Measurements from ENCODE around the gene NYNRIN. TPM values are rescaled to one million over a fixed set of nuclear protein-coding genes. Genes with fewer than 3 reads are reported as not detected.

Gene NYNRIN
- total RNA-seq, 2 donors from 2014 or later: 11.7 to 13.2 TPM

GRCh38 chr14:24463017-24463883, 64.4 kb downstream of the NYNRIN start:
- ATAC-seq: peak; percentile 48
- intact Hi-C loops (cut with DNase I, micrococcal nuclease): no loop called here
- DNase-seq: no peak

DNA sequence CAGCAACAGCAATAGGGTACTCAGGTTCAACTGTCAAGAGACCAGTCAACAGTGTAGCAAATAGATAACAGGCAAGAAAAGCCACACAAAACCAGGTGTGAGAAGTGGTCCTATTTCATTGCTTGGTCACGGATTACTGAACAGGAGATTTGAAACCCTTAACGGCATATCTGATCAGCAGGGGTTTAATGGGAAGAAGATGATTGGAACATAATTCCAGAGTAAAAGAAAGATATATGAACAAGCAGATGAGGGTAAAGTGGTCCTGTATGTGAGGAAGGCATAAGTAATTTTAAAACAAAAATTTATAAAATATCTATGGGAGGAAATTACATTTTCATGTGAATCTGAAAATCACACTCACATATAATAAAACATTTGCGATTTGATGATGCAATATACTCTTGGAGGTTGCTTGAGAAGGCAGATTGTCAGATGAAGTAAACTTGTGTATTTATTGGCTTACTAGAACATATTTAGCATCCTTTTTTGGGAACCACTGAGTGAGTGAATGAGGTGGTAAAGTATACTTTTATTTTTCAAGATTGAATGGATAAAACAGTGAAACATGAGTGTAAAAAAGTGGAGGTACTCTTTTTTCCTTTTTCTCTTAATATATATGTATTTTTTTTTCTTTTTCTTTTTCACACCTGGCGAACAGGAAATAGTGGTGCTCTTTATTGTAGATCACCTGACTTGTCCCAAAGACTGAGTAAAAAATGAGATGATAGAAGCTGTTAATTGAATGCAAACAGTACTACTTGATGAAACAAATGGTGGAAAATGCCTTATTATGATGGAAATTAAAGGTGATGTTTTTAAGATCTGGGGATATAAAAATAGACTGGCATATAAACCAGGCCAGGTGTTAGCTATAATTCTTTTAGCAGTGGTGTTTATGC, 65.3 kb downstream of the NYNRIN start:
- intact Hi-C loops (cut with DNase I, micrococcal nuclease): no loop called here
- no peak for DNase-seq
- no peak for ATAC-seq

- DNase-seq: no peak
- intact Hi-C loops (cut with DNase I, micrococcal nuclease): no loop called here
- no peak for ATAC-seq
Measured at GRCh38 chr14:24465368-24465767, 66.6 kb downstream of the NYNRIN start.

DNA sequence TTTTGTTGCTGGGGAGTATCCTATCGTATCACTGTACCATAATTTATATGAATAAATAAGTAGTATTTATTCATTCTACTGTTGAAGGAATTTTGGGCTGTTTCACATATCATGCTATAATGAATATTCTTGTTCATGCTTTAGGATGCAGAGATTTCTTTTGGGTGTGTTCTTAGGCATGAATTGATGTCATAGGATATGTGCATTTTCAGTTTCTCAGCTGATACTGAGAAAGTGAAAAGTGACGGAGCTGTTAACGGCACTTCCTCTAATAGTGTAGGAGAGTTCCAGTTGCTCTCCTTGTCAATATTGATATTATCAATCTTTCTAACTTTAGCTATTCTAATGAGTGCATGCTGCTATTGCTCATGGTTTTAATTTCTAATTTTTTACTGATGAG, 67.0 kb downstream of the NYNRIN start:
- no peak for DNase-seq
- intact Hi-C loops (cut with DNase I, micrococcal nuclease): no loop called here
- no peak for ATAC-seq

Other genes starting within 250 kb of the NYNRIN start
- 100 to 1,000 TPM in 1 of 2 donors, 10 to 100 TPM in 1; 53.7 to 105 TPM for gene IRF9, start 237.7 kb upstream of the NYNRIN start, total RNA-seq
- gene REC8, start 226.9 kb upstream of the NYNRIN start, total RNA-seq: 10 to 100 TPM in 1 of 2 donors, 1 to 10 TPM in 1; 6.9 to 21.0 TPM
- 10 to 100 TPM; 17.3 to 26.3 TPM for gene IPO4, start 210.2 kb upstream of the NYNRIN start, total RNA-seq
- gene TM9SF1, start 203.6 kb upstream of the NYNRIN start, total RNA-seq: 10 to 100 TPM; 49.2 to 52.7 TPM
- under 1 TPM in 1 of 2 donors, not detected in 1; 0.47 TPM for gene TSSK4, start 193.3 kb upstream of the NYNRIN start, total RNA-seq
- gene CHMP4A, start 185.5 kb upstream of the NYNRIN start, total RNA-seq: 10 to 100 TPM; 43.5 to 48.0 TPM
- 10 to 100 TPM; 11.8 to 13.8 TPM for gene MDP1, start 182.9 kb upstream of the NYNRIN start, total RNA-seq
- gene NEDD8, start 166.6 kb upstream of the NYNRIN start, total RNA-seq: 100 to 1,000 TPM; 110 to 135 TPM
- gene GMPR2, start 166.1 kb upstream of the NYNRIN start, total RNA-seq: 10 to 100 TPM; 62.4 to 64.8 TPM
- gene TINF2, start 156.4 kb upstream of the NYNRIN start, total RNA-seq: 10 to 100 TPM; 56.6 to 64.0 TPM
- gene TGM1, start 135.8 kb upstream of the NYNRIN start, total RNA-seq: 1 to 10 TPM; 2.3 to 2.9 TPM
- gene RABGGTA, start 127.4 kb upstream of the NYNRIN start, total RNA-seq: 10 to 100 TPM; 35.0 to 41.8 TPM
- gene DHRS1, start 99.2 kb upstream of the NYNRIN start, total RNA-seq: 10 to 100 TPM; 64.2 to 76.6 TPM
- 10 to 100 TPM; 24.4 to 26.0 TPM for gene NOP9, start 99.2 kb upstream of the NYNRIN start, total RNA-seq
- 10 to 100 TPM; 10.7 to 16.6 TPM for gene CIDEB, start 91.0 kb upstream of the NYNRIN start, total RNA-seq
- gene LTB4R2, start 88.9 kb upstream of the NYNRIN start, total RNA-seq: 1 to 10 TPM; 2.9 to 4.2 TPM
- gene LTB4R, start 87.5 kb upstream of the NYNRIN start, total RNA-seq: 1 to 10 TPM; 2.9 to 4.3 TPM
- gene ADCY4, start 63.9 kb upstream of the NYNRIN start, total RNA-seq: 10 to 100 TPM; 10.1 to 16.4 TPM
- 10 to 100 TPM; 56.6 to 67.9 TPM for gene RIPK3, start 59.0 kb upstream of the NYNRIN start, total RNA-seq
- 10 to 100 TPM; 12.8 to 17.4 TPM for gene NFATC4, start 30.8 kb upstream of the NYNRIN start, total RNA-seq
- 1 to 10 TPM; 2.0 to 2.5 TPM for gene CBLN3, start 30.7 kb downstream of the NYNRIN start, total RNA-seq
- gene KHNYN, start 31.0 kb downstream of the NYNRIN start, total RNA-seq: 10 to 100 TPM; 70.8 to 97.3 TPM
- 10 to 100 TPM; 34.4 to 40.8 TPM for gene SDR39U1, start 43.8 kb downstream of the NYNRIN start, total RNA-seq
- 1 to 10 TPM in 1 of 2 donors, not detected in 1; 4.4 TPM for gene CMA1, start 109.3 kb downstream of the NYNRIN start, total RNA-seq
- 10 to 100 TPM in 1 of 2 donors, 1 to 10 TPM in 1; 1.3 to 10.7 TPM for gene CTSG, start 177.2 kb downstream of the NYNRIN start, total RNA-seq
- not detected for gene GZMH, start 210.7 kb downstream of the NYNRIN start, total RNA-seq
- 1 to 10 TPM; 1.3 to 4.2 TPM for gene GZMB, start 235.2 kb downstream of the NYNRIN start, total RNA-seq